Aorta (tissue), 4 donors: ENCODE data around the gene FOXF2. TPM values are rescaled to one million over a fixed set of nuclear protein-coding genes. Genes with fewer than 3 reads are reported as not detected.

ENCODE experiments used
- microRNA-seq, 2 donors: library from miRNA; unstranded; fragments of <30 nt; microRNA quantifications; one replicate each; pipeline ENCODE4 v1.2.0, GENCODE V29; 2020
- polyA plus RNA-seq, 2 donors: library from polyadenylated mRNA; stranded (reverse); fragments of 200-250 nt; gene quantifications; one replicate each; pipeline ENCODE4 v1.2.3, GENCODE V29; 2013
- total RNA-seq, 2 donors: library from RNA; stranded (reverse); fragmentation: NEBNext Ultra II Directional; extraction: Animal tissue kit (Norgen Biotek cat#: 25700); gene quantifications; one replicate each; pipeline ENCODE4 v1.2.1, GENCODE V29; 2021
- donor health status: healthy with polysubstance abuse.
- donor health status: Bipolar disorder and iron deficiency.
- donor health status: DM: no; HTN: no; CAD: no.
- donor health status: DM: yes; HTN: yes; CAD: no.

The FOXF2 gene
- total and polyA plus RNA-seq, 4 donors = 0.52 to 0.69 TPM; not detected in 2

Small RNA genes within 50 kb of the gene (microRNA-seq; reads per million reads assigned to microRNA genes)
- 0 reads per million in 2 donors for gene MIR6720

Other genes with a start within 250 kb of the FOXF2 start
- gene FOXQ1, start 77.5 kb upstream of the FOXF2 start, total RNA-seq = not detected
- gene FOXQ1, start 77.5 kb upstream of the FOXF2 start, polyA plus RNA-seq = under 1 TPM in 1 of 2 donors, not detected in 1; 0.05 TPM
- gene FOXC1, start 220.3 kb downstream of the FOXF2 start, total RNA-seq = 100 to 1,000 TPM in 1 of 2 donors, 10 to 100 TPM in 1; 88.8 to 134 TPM
- gene FOXC1, start 220.3 kb downstream of the FOXF2 start, polyA plus RNA-seq = 10 to 100 TPM; 18.5 to 52.5 TPM